H9 (cell line): ENCODE results near the gene DNAJC18. TPM values are rescaled to one million over a fixed set of nuclear protein-coding genes. Genes with fewer than 3 reads are reported as not detected.

Experiments used
- DNase-seq: peaks from one replicate; pipeline ENCODE4 v3.0.0-alpha.2; 2017
- H2AFZ ChIP-seq: one replicate; pipeline ENCODE4 v1.6.1; 2013; ENCODE audit warnings: mild to moderate bottlenecking, low read length, control low read depth, moderate library complexity
- H2AK5ac ChIP-seq: 2 replicates; pipeline ENCODE4 v1.6.1; 2013; ENCODE audit warnings: low read length, control low read depth, mixed read lengths; ENCODE audit not compliant: insufficient read length
- H2BK120ac ChIP-seq: one replicate; pipeline ENCODE4 v1.6.1; 2013; ENCODE audit warnings: low read depth, mild to moderate bottlenecking, low read length, control low read depth, inconsistent platforms; ENCODE audit not compliant: poor library complexity, severe bottlenecking
- H2BK12ac ChIP-seq: 2 replicates; pipeline ENCODE4 v1.6.1; 2013; ENCODE audit warnings: low read length, control low read depth, mixed read lengths, low read depth; ENCODE audit not compliant: insufficient read length
- H2BK15ac ChIP-seq: 2 replicates; pipeline ENCODE4 v1.6.1; 2013; ENCODE audit warnings: low read depth, low read length, control low read depth
- H2BK20ac ChIP-seq: one replicate; pipeline ENCODE4 v1.6.1; 2013; ENCODE audit warnings: low read depth, mild to moderate bottlenecking, low read length, control low read depth, inconsistent platforms; ENCODE audit not compliant: poor library complexity, severe bottlenecking
- H2BK5ac ChIP-seq: 2 replicates; pipeline ENCODE4 v1.6.1; 2013; ENCODE audit warnings: low read length, control low read depth, mixed read lengths; ENCODE audit not compliant: insufficient read length
- H3K14ac ChIP-seq: 2 replicates; pipeline ENCODE4 v1.6.1; 2013; ENCODE audit warnings: low read length, control low read depth; ENCODE audit not compliant: insufficient read depth
- H3K18ac ChIP-seq: 2 replicates; pipeline ENCODE4 v1.6.1; 2013; ENCODE audit warnings: low read depth, mild to moderate bottlenecking, mixed read lengths, low read length, control low read depth; ENCODE audit not compliant: insufficient read length
- H3K23ac ChIP-seq: 2 replicates; pipeline ENCODE4 v1.6.1; 2013; ENCODE audit warnings: low read length, control low read depth, mixed read lengths, low read depth; ENCODE audit not compliant: insufficient read length
- H3K23me2 ChIP-seq: 2 replicates; pipeline ENCODE4 v1.6.1; 2013; ENCODE audit warnings: low read depth, mild to moderate bottlenecking, mixed read lengths, low read length, control low read depth; ENCODE audit not compliant: insufficient read length, poor library complexity, severe bottlenecking
- H3K27ac ChIP-seq: 2 replicates; pipeline ENCODE4 v1.5.1; 2013; ENCODE audit warnings: low read length, control low read depth, mixed read lengths, low read depth; ENCODE audit not compliant: insufficient read length
- H3K27me3 ChIP-seq: 2 replicates; pipeline ENCODE4 v1.6.1; 2013; ENCODE audit warnings: low read length, control low read depth, inconsistent platforms; ENCODE audit not compliant: insufficient read depth
- H3K4ac ChIP-seq: 2 replicates; pipeline ENCODE4 v1.6.1; 2013; ENCODE audit warnings: low read depth, mild to moderate bottlenecking, control low read depth, inconsistent platforms, low read length, moderate library complexity
- H3K4me1 ChIP-seq: 2 replicates; pipeline ENCODE4 v1.6.1; 2013; ENCODE audit warnings: low read length, control low read depth, inconsistent platforms; ENCODE audit not compliant: insufficient read depth
- H3K4me2 ChIP-seq: 2 replicates; pipeline ENCODE4 v1.6.1; 2013; ENCODE audit warnings: low read length, control low read depth, mixed read lengths; ENCODE audit not compliant: insufficient read length, insufficient read depth
- H3K56ac ChIP-seq: 2 replicates; pipeline ENCODE4 v1.6.1; 2013; ENCODE audit warnings: low read depth, mild to moderate bottlenecking, mixed read lengths, low read length, control low read depth; ENCODE audit not compliant: insufficient read length
- H3K79me1 ChIP-seq: 2 replicates; pipeline ENCODE4 v1.6.1; 2013; ENCODE audit warnings: low read depth, mild to moderate bottlenecking, moderate library complexity, low read length, control low read depth, inconsistent platforms; ENCODE audit not compliant: insufficient read depth, poor library complexity, severe bottlenecking
- H3K79me2 ChIP-seq: 2 replicates; pipeline ENCODE4 v1.6.1; 2013; ENCODE audit warnings: low read length, control low read depth, inconsistent platforms; ENCODE audit not compliant: insufficient read depth
- H3K9ac ChIP-seq: 2 replicates; pipeline ENCODE4 v1.6.1; 2013; ENCODE audit warnings: low read length, control low read depth, mixed read lengths; ENCODE audit not compliant: insufficient read length; ENCODE audit errors: extremely low read depth
- H3K9me3 ChIP-seq: one replicate; pipeline ENCODE4 v1.6.1; 2013; ENCODE audit warnings: low read depth, low read length, inconsistent platforms; ENCODE audit not compliant: control insufficient read depth
- H3T11ph ChIP-seq: one replicate; pipeline ENCODE4 v1.6.1; 2013; ENCODE audit warnings: mild to moderate bottlenecking, low read length, control low read depth, inconsistent platforms
- H4K20me1 ChIP-seq: one replicate; pipeline ENCODE4 v1.6.1; 2013; ENCODE audit not compliant: control insufficient read depth, insufficient read length, insufficient read depth
- H4K5ac ChIP-seq: 2 replicates; pipeline ENCODE4 v1.6.1; 2013; ENCODE audit warnings: low read depth, mild to moderate bottlenecking, mixed read lengths, low read length, control low read depth; ENCODE audit not compliant: insufficient read length
- H4K8ac ChIP-seq: replicated peaks from 2 replicates; pipeline ENCODE4 v1.6.1; 2013; ENCODE audit warnings: low read length, control low read depth, mixed read lengths, low read depth; ENCODE audit not compliant: insufficient read length
- H4K91ac ChIP-seq: 2 replicates; pipeline ENCODE4 v1.6.1; 2013; ENCODE audit warnings: low read depth, mild to moderate bottlenecking, moderate library complexity, mixed read lengths, low read length, control low read depth; ENCODE audit not compliant: insufficient read length
- H3K27ac Mint-ChIP-seq, 3 experiments: 2 replicates in 2 of 3; 3 replicates in 1 of 3; pipeline ENCODE4 v1.8.0; 2020 to 2021; ENCODE audit warnings: mixed read lengths in 3 of 3, mild to moderate bottlenecking in 1 of 3, moderate library complexity in 1 of 3
- H3K27me3 Mint-ChIP-seq: 2 replicates; pipeline ENCODE4 v1.8.0; 2021; ENCODE audit warnings: low read depth, mild to moderate bottlenecking, moderate library complexity, mixed read lengths
- H3K36me3 Mint-ChIP-seq, 3 experiments: 2 replicates in 2 of 3; 3 replicates in 1 of 3; pipeline ENCODE4 v1.8.0; 2020 to 2021; ENCODE audit warnings: low read depth in 3 of 3, mixed read lengths in 3 of 3; ENCODE audit not compliant: insufficient read depth in 1 of 3
- H3K4me1 Mint-ChIP-seq, 2 experiments: 2 replicates each; pipeline ENCODE4 v1.8.0; 2020; ENCODE audit warnings: mixed read lengths in 2 of 2
- H3K4me3 Mint-ChIP-seq, 2 experiments: 2 replicates in 1 of 2; 3 replicates in 1 of 2; pipeline ENCODE4 v1.8.0; 2020 to 2021; ENCODE audit warnings: mild to moderate bottlenecking in 2 of 2, mixed read lengths in 2 of 2, moderate library complexity in 1 of 2
- H3K9me3 Mint-ChIP-seq, 2 experiments: 2 replicates in 1 of 2; 3 replicates in 1 of 2; pipeline ENCODE4 v1.8.0; 2020; ENCODE audit warnings: mild to moderate bottlenecking in 2 of 2, mixed read lengths in 2 of 2, moderate library complexity in 1 of 2
- CTCF ChIP-seq: fragments of 200-600 bp; sonication (generic); conservative IDR thresholded peaks from 3 replicates; pipeline ENCODE4 v1.8.0; 2021; ENCODE audit warnings: antibody characterized with exemption, mild to moderate bottlenecking
- WGBS: extraction: QIAGEN DNeasy Blood & Tissue Kit; methylation state at CpG from one replicate; pipeline ENCODE4 v1.1.7; 2013; ENCODE audit warnings: missing lambda C conversion rate, low lambda C conversion rate, mixed read lengths; ENCODE audit not compliant: insufficient read length; ENCODE audit errors: extremely low coverage; 5-methylcytosine and 5-hydroxymethylcytosine counted together
- total RNA-seq: library from RNA; stranded (reverse); gene quantifications from 2 replicates; pipeline ENCODE4 v1.2.1, GENCODE V29; 2021

DNAJC18 gene
- total RNA-seq, 1 experiment from 2014 or later = 26.5 TPM

- Histone ChIP-seq H3K79me1 (no peaks in the 10 kb centered on the region), H2AFZ (no peak overlapping the region), H3K23ac (no peak overlapping the region), H3K56ac (no peak overlapping the region), H2BK20ac (no peak overlapping the region), H4K8ac (no peak overlapping the region), H3K27me3 (no peaks in the 10 kb centered on the region), H4K91ac (no peak overlapping the region), H2BK5ac (no peak overlapping the region), H3K14ac (no peak overlapping the region), H3K18ac (no peak overlapping the region), H4K20me1 (no peaks in the 10 kb centered on the region), H3T11ph (no peak overlapping the region), H3K4me1 (no peaks in the 10 kb centered on the region), H3K4ac (no peak overlapping the region), H4K5ac (no peak overlapping the region), H3K9me3 (no peaks in the 10 kb centered on the region), H3K9ac (no peak overlapping the region), H2BK15ac (no peak overlapping the region), H3K27ac (no peak overlapping the region), H2AK5ac (no peak overlapping the region), H2BK12ac (no peak overlapping the region), H3K23me2 (no peaks in the 10 kb centered on the region), H3K79me2 (no peaks in the 10 kb centered on the region), H2BK120ac (no peak overlapping the region), H3K4me2 (no peak overlapping the region)
- H3K4me3 Mint-ChIP-seq = no peak overlapping the region
- H3K27ac Mint-ChIP-seq = no peak overlapping the region
- H3K27me3 Mint-ChIP-seq = no peaks in the 10 kb centered on the region; the same call in none of the 2 replicates
- no peaks in the 10 kb centered on the region for H3K36me3 Mint-ChIP-seq
- H3K4me1 Mint-ChIP-seq = peaks cover 9 to 14% of the 10 kb centered on the region in 2 experiments
- no peaks in the 10 kb centered on the region for H3K9me3 Mint-ChIP-seq
- DNase-seq = no peak
- no CpG with 5 or more reads among the region's 5 CpGs for whole genome bisulfite sequencing
- no peak for TF ChIP-seq CTCF
Measured at GRCh38 chr5:139446956-139447779, 7.8 kb upstream of the DNAJC18 start.
